Muscle of arm (tissue), 14 donors: ENCODE measurements around the gene TBC1D13. TPM values are rescaled to one million over a fixed set of nuclear protein-coding genes. Genes with fewer than 3 reads are reported as not detected.
"Not testable (repeated sequence)": the region's sequence is repeated elsewhere in the genome, so short reads cannot be mapped to it uniquely, and the experiment has no call there.

ENCODE experiments used
- DNase-seq: peaks from one replicate; pipeline ENCODE4 v3.0.0-alpha.2; 2013
- long read RNA-seq, 11 donors: transcript quantifications; one replicate each; lab custom pipeline, GENCODE V29; 2026
- polyA plus RNA-seq, 12 donors: library from polyadenylated mRNA; unstranded; fragments of 120-200 nt; gene quantifications; one replicate each; pipeline ENCODE4 v1.2.1, GENCODE V29; 2013; ENCODE audit not compliant: insufficient read length in 12 of 12

Gene TBC1D13
- 10 to 100 TPM in 11 of 12 donors, not detected in 1; 24.0 to 43.9 (median 36.9) TPM for polyA plus RNA-seq
- long read RNA-seq, donor 1, partial matches to known transcripts: 0 of 2 reads
- long read RNA-seq, donor 1, other reads (novel, unspliced or antisense): 0 of 2 reads
- long read RNA-seq, donor 2, transcript TBC1D13-202 (12 exons, 3,906 nt): major isoform, 12 of 12 reads
- long read RNA-seq, donor 2, partial matches to known transcripts: 0 of 12 reads
- long read RNA-seq, donor 2, other reads (novel, unspliced or antisense): 0 of 12 reads
- long read RNA-seq, donor 3, transcript TBC1D13-202 (12 exons, 3,906 nt): major isoform, 7 of 7 reads
- long read RNA-seq, donor 3, partial matches to known transcripts: 0 of 7 reads
- long read RNA-seq, donor 3, other reads (novel, unspliced or antisense): 0 of 7 reads
- long read RNA-seq, donor 4, transcript TBC1D13-202 (12 exons, 3,906 nt): major isoform, 5 of 5 reads
- long read RNA-seq, donor 4, partial matches to known transcripts: 0 of 5 reads
- long read RNA-seq, donor 4, other reads (novel, unspliced or antisense): 0 of 5 reads
- long read RNA-seq, donor 5: 0 reads
- long read RNA-seq, donor 6, transcript TBC1D13-202 (12 exons, 3,906 nt): major isoform, 8 of 8 reads
- long read RNA-seq, donor 6, partial matches to known transcripts: 0 of 8 reads
- long read RNA-seq, donor 6, other reads (novel, unspliced or antisense): 0 of 8 reads
- long read RNA-seq, donor 7, transcript TBC1D13-202 (12 exons, 3,906 nt): major isoform, 5 of 5 reads
- long read RNA-seq, donor 7, partial matches to known transcripts: 0 of 5 reads
- long read RNA-seq, donor 7, other reads (novel, unspliced or antisense): 0 of 5 reads
- long read RNA-seq, donor 8, transcript TBC1D13-202 (12 exons, 3,906 nt): major isoform, 15 of 15 reads
- long read RNA-seq, donor 8, partial matches to known transcripts: 0 of 15 reads
- long read RNA-seq, donor 8, other reads (novel, unspliced or antisense): 0 of 15 reads
- long read RNA-seq, donor 9, partial matches to known transcripts: 0 of 3 reads
- long read RNA-seq, donor 9, other reads (novel, unspliced or antisense): 0 of 3 reads
- long read RNA-seq, donor 10, transcript TBC1D13-202 (12 exons, 3,906 nt): major isoform, 6 of 6 reads
- long read RNA-seq, donor 10, partial matches to known transcripts: 0 of 6 reads
- long read RNA-seq, donor 10, other reads (novel, unspliced or antisense): 0 of 6 reads
- long read RNA-seq, donor 11, transcript TBC1D13-202 (12 exons, 3,906 nt): major isoform, 9 of 9 reads
- long read RNA-seq, donor 11, partial matches to known transcripts: 0 of 9 reads
- long read RNA-seq, donor 11, other reads (novel, unspliced or antisense): 0 of 9 reads

- DNase-seq: peak; percentile 72
Observed at GRCh38 chr9:128786681-128787601, at the start of gene TBC1D13. TBC1D13 (plus strand) TSS chr9:128787253; CDS start chr9:128787354, 101 bp downstream.

GRCh38 chr9:128742401-128742800 is 44.7 kb upstream of the TBC1D13 start:
- DNase-seq: no peak

- DNase-seq: no peak
Observed at GRCh38 chr9:128743421-128743820, 43.6 kb upstream of the TBC1D13 start.

GRCh38 chr9:128747241-128747640 is 39.8 kb upstream of the TBC1D13 start:
- no peak for DNase-seq

GRCh38 chr9:128750926-128751595 is 36.0 kb upstream of the TBC1D13 start:
- no peak for DNase-seq

- no peak for DNase-seq
Observed at GRCh38 chr9:128753627-128754026, 33.4 kb upstream of the TBC1D13 start.

GRCh38 chr9:128757602-128758001 is 29.5 kb upstream of the TBC1D13 start:
- DNase-seq: no peak

GRCh38 chr9:128762671-128763449 is 24.2 kb upstream of the TBC1D13 start:
- no peak for DNase-seq

GRCh38 chr9:128764361-128764760 is 22.7 kb upstream of the TBC1D13 start:
- no peak for DNase-seq

- DNase-seq: no peak
Observed at GRCh38 chr9:128765499-128765898, 21.6 kb upstream of the TBC1D13 start.

GRCh38 chr9:128768606-128769005 is 18.4 kb upstream of the TBC1D13 start:
- DNase-seq: no peak

GRCh38 chr9:128770286-128771030 is 16.6 kb upstream of the TBC1D13 start:
- no peak for DNase-seq

- no peak for DNase-seq
Observed at GRCh38 chr9:128771094-128771721, 15.8 kb upstream of the TBC1D13 start.

- DNase-seq: peak; percentile 90
Observed at GRCh38 chr9:128771745-128772519, 15.1 kb upstream of the TBC1D13 start, which contains the start of gene ZER1. ZER1 (minus strand) TSS chr9:128771927; CDS start chr9:128755565, 16,362 bp downstream.

- DNase-seq: no peak
Observed at GRCh38 chr9:128773049-128773448, 14.0 kb upstream of the TBC1D13 start.

- DNase-seq: no peak
Observed at GRCh38 chr9:128774804-128775203, 12.2 kb upstream of the TBC1D13 start.

GRCh38 chr9:128780093-128780492 is 7.0 kb upstream of the TBC1D13 start:
- DNase-seq: not testable (repeated sequence)
